HepG2 (cell line): Measurements from ENCODE around the gene NFATC2. TPM values are rescaled to one million over a fixed set of nuclear protein-coding genes. Genes with fewer than 3 reads are reported as not detected.
A peak's percentile ranks its signal among the peaks of the same experiment; 100 is the strongest.

Source experiments
- ATAC-seq: fragments of 200-7000 bp; cut with Tn5 transposase; 3 replicates; pipeline ENCODE4 v1.9.1; 2020; ENCODE audit warnings: mild to moderate bottlenecking, moderate library complexity
- BruUV-seq: library from RNA; stranded (reverse); fragments of 400-500 nt; replicated peaks from 2 replicates; lab custom pipeline; 2021; lab: Mats Ljungman, UMichigan
- CTCF ChIA-PET: fragments of 300-600 bp; formaldehyde crosslinking; extraction: SDS; loops from one replicate; lab custom pipeline; 2021; ENCODE audit warnings: low total read pairs, inconsistent platforms, low intra/inter-chr PET ratio; lab: Yijun Ruan, JAX
- POLR2A ChIA-PET: fragments of 350-600 bp; sonication (Branson Sonifier 250); formaldehyde crosslinking; loops from one replicate; lab custom pipeline; 2020; ENCODE audit warnings: antibody characterized with exemption, inconsistent platforms; lab: Yijun Ruan, JAX
- DNase-seq: peaks from one replicate; pipeline ENCODE4 v3.0.0-alpha.2; 2015; ENCODE audit warnings: low spot score
- FAIRE-seq: peaks from 3 replicates; lab custom pipeline; 2011; peaks lifted over from hg19 to GRCh38; lab: Jason Lieb, UNC
- H2AFZ ChIP-seq: one replicate; pipeline ENCODE4 v1.6.1; 2011; ENCODE audit warnings: low read length, inconsistent platforms
- H3K27ac ChIP-seq: fragments of 300-600 bp; 3 replicates; pipeline ENCODE4 v1.8.0; 2011; ENCODE audit warnings: mixed run types, mild to moderate bottlenecking, mixed read lengths, low read length, inconsistent platforms; ENCODE audit not compliant: insufficient read depth; ENCODE audit errors: extremely low read length
- H3K27me3 ChIP-seq, 2 experiments: fragments of 200-600 bp in 1 of 2; 2 replicates in 1 of 2; 3 replicates in 1 of 2; pipeline versions ENCODE4 v1.6.0 to v1.8.0; 2011; ENCODE audit warnings: low read length in 2 of 2, mild to moderate bottlenecking in 2 of 2, moderate library complexity in 2 of 2, inconsistent platforms in 1 of 2; ENCODE audit not compliant: insufficient read depth in 2 of 2, control insufficient read depth in 1 of 2
- H3K36me3 ChIP-seq, 2 experiments: fragments of 200-600 bp in 1 of 2; replicated peaks in 1 of 2; 2 replicates in 1 of 2; 3 replicates in 1 of 2; pipeline versions ENCODE4 v1.5.1 to v1.8.0; 2011; ENCODE audit warnings: low read length in 2 of 2, inconsistent platforms in 1 of 2; ENCODE audit not compliant: insufficient read depth in 2 of 2, control insufficient read depth in 1 of 2
- H3K4me1 ChIP-seq: 2 replicates; pipeline ENCODE4 v1.5.1; 2012; ENCODE audit warnings: low read length, inconsistent platforms; ENCODE audit not compliant: insufficient read depth
- H3K4me2 ChIP-seq: 2 replicates; pipeline ENCODE4 v1.6.0; 2011; ENCODE audit warnings: low read depth, low read length, inconsistent platforms
- H3K4me3 ChIP-seq, 3 experiments: fragments of 200-600 bp in 1 of 3; sonication (generic), shearing (Covaris generic) in 1 of 3; replicated peaks in 1 of 3; 2 replicates each; pipeline ENCODE4 v1.5.1; 2011 to 2016; ENCODE audit warnings: low read length in 3 of 3, inconsistent platforms in 2 of 3, low read depth in 2 of 3, mild to moderate bottlenecking in 2 of 3, control low read depth in 1 of 3, mixed read lengths in 1 of 3; ENCODE audit not compliant: insufficient read depth in 1 of 3
- H3K79me2 ChIP-seq: one replicate; pipeline ENCODE4 v1.6.1; 2011; ENCODE audit warnings: low read length, inconsistent platforms; ENCODE audit not compliant: insufficient read depth
- H3K9ac ChIP-seq: 2 replicates; pipeline ENCODE4 v1.6.0; 2011; ENCODE audit warnings: mild to moderate bottlenecking, low read depth, low read length, inconsistent platforms; ENCODE audit not compliant: insufficient read depth
- H3K9me3 ChIP-seq: 2 replicates; pipeline ENCODE4 v1.5.1; 2012; ENCODE audit warnings: mild to moderate bottlenecking, low read length
- H4K20me1 ChIP-seq: 2 replicates; pipeline ENCODE4 v1.6.0; 2011; ENCODE audit warnings: inconsistent platforms, mild to moderate bottlenecking, low read length, moderate library complexity; ENCODE audit not compliant: insufficient read depth
- DNMT3B ChIP-seq: conservative IDR thresholded peaks from 2 replicates; pipeline ENCODE4 v1.6.1; 2016; ENCODE audit warnings: missing biosample characterization, control low read depth
- ELF4 ChIP-seq: sonication (generic); formaldehyde crosslinking; IDR thresholded peaks from 2 replicates; pipeline ENCODE4 v1.5.0; 2020; ENCODE audit warnings: missing genetic modification reagents, mild to moderate bottlenecking, moderate library complexity, borderline replicate concordance
- HIC2 ChIP-seq: sonication (generic); formaldehyde crosslinking; IDR thresholded peaks from 2 replicates; pipeline ENCODE4 v1.9.0; 2022; ENCODE audit warnings: low read depth, missing genetic modification reagents
- MLX ChIP-seq: IDR thresholded peaks from 2 replicates; pipeline ENCODE4 v1.6.1; 2016
- NCOA2 ChIP-seq: sonication (generic); formaldehyde crosslinking; IDR thresholded peaks from 2 replicates; pipeline ENCODE4 v1.8.0; 2022; ENCODE audit warnings: inconsistent platforms
- NFE2 ChIP-seq: sonication (generic); formaldehyde crosslinking; IDR thresholded peaks from 2 replicates; pipeline ENCODE4 v1.4.0; 2020; ENCODE audit warnings: missing genetic modification reagents
- PBX3 ChIP-seq: sonication (generic); formaldehyde crosslinking; IDR thresholded peaks from 2 replicates; pipeline ENCODE4 v1.8.1; 2023; ENCODE audit warnings: missing genetic modification reagents, inconsistent platforms, borderline replicate concordance
- PPARG ChIP-seq: conservative IDR thresholded peaks from 2 replicates; pipeline ENCODE4 v1.6.1; 2016; ENCODE audit warnings: missing biosample characterization, missing genetic modification reagents
- SMAD3 ChIP-seq: sonication (generic); formaldehyde crosslinking; IDR thresholded peaks from 2 replicates; pipeline ENCODE4 v1.4.0; 2020; ENCODE audit warnings: missing genetic modification reagents
- SPEN ChIP-seq: sonication (generic); formaldehyde crosslinking; IDR thresholded peaks from 2 replicates; pipeline ENCODE4 v1.5.1; 2020; ENCODE audit warnings: low read depth, mild to moderate bottlenecking, missing genetic modification reagents
- TBX2 ChIP-seq: sonication (generic); formaldehyde crosslinking; IDR thresholded peaks from 2 replicates; pipeline ENCODE4 v1.5.0; 2020; ENCODE audit warnings: missing genetic modification reagents, mild to moderate bottlenecking, borderline replicate concordance
- WIZ ChIP-seq: sonication (generic); formaldehyde crosslinking; IDR thresholded peaks from 2 replicates; pipeline ENCODE4 v1.5.1; 2020; ENCODE audit warnings: mild to moderate bottlenecking, missing genetic modification reagents
- ZFP37 ChIP-seq: sonication (generic); formaldehyde crosslinking; IDR thresholded peaks from 2 replicates; pipeline ENCODE4 v1.4.0; 2020; ENCODE audit warnings: missing genetic modification reagents, borderline replicate concordance
- ZKSCAN1 ChIP-seq: fragments of 150-350 bp; IDR thresholded peaks from 2 replicates; pipeline ENCODE4 v1.6.1; 2014; ENCODE audit warnings: low read length
- ZMYM3 ChIP-seq: sonication (generic); formaldehyde crosslinking; IDR thresholded peaks from 2 replicates; pipeline ENCODE4 v1.5.1; 2020; ENCODE audit warnings: mild to moderate bottlenecking, missing genetic modification reagents
- ZNF10 ChIP-seq: sonication (generic); formaldehyde crosslinking; IDR thresholded peaks from 2 replicates; pipeline ENCODE4 v1.4.0; 2020; ENCODE audit warnings: mild to moderate bottlenecking, low read depth, missing genetic modification reagents, borderline replicate concordance
- ZNF12 ChIP-seq: sonication (generic); formaldehyde crosslinking; IDR thresholded peaks from 2 replicates; pipeline ENCODE4 v1.5.0; 2020; ENCODE audit warnings: missing genetic modification reagents
- ZNF205 ChIP-seq: IDR thresholded peaks from 2 replicates; pipeline ENCODE4 v1.6.1; 2018; ENCODE audit warnings: missing biosample characterization, missing genetic modification reagents
- ZNF33A ChIP-seq: sonication (generic); formaldehyde crosslinking; IDR thresholded peaks from 2 replicates; pipeline ENCODE4 v1.5.1; 2020; ENCODE audit warnings: missing genetic modification reagents, mild to moderate bottlenecking, moderate library complexity, borderline replicate concordance
- ZNF501 ChIP-seq: sonication (generic); formaldehyde crosslinking; IDR thresholded peaks from 2 replicates; pipeline ENCODE4 v1.5.1; 2020; ENCODE audit warnings: mild to moderate bottlenecking, moderate library complexity, missing genetic modification reagents
- ZNF543 ChIP-seq: sonication (generic); formaldehyde crosslinking; IDR thresholded peaks from 2 replicates; pipeline ENCODE4 v1.4.0; 2020; ENCODE audit warnings: mild to moderate bottlenecking, missing genetic modification reagents
- ZNF549 ChIP-seq: sonication (generic); formaldehyde crosslinking; IDR thresholded peaks from 2 replicates; pipeline ENCODE4 v1.5.0; 2020; ENCODE audit warnings: missing genetic modification reagents
- ZNF761 ChIP-seq: sonication (generic); formaldehyde crosslinking; conservative IDR thresholded peaks from 2 replicates; pipeline ENCODE4 v1.4.0; 2020; ENCODE audit warnings: mild to moderate bottlenecking, missing genetic modification reagents
- ZNF879 ChIP-seq: sonication (generic); formaldehyde crosslinking; IDR thresholded peaks from 2 replicates; pipeline ENCODE4 v1.8.1; 2023; ENCODE audit warnings: missing genetic modification reagents
- WGBS: methylation state at CpG from one replicate; pipeline ENCODE4 v1.1.6; 2017; ENCODE audit warnings: low lambda C conversion rate; 5-methylcytosine and 5-hydroxymethylcytosine counted together
- in situ Hi-C: cut with HindIII; loops from 2 replicates; pipeline ENCODE4 v1.10.0; 2017; ENCODE audit warnings: low pct_unique_long_range_greater_than_20kb; ENCODE audit not compliant: extremely low pct_ligation_motif_present
- intact Hi-C: fragments of 100-400 bp; cut with micrococcal nuclease; formaldehyde crosslinking; loops from one replicate; pipeline ENCODE4 v1.10.0; 2022; ENCODE audit not compliant: unreplicated experiment
- polyA plus RNA-seq, 8 experiments: library from polyadenylated mRNA; depleted of rRNA in 3 of 8; stranded (reverse) in 7 of 8; unstranded in 1 of 8; fragments of >200 nt; fragmentation: Illumina TruSeq in 4 of 8; extraction: Trizol in 4 of 8; gene quantifications; 2 replicates each; pipeline versions ENCODE4 v1.2.1 to v1.2.3, GENCODE V29; 2011 to 2016; ENCODE audit warnings: low read depth in 4 of 8, missing spikeins in 1 of 8, mixed read lengths in 1 of 8; ENCODE audit not compliant: insufficient read depth in 1 of 8
- total RNA-seq, 5 experiments: library from RNA; depleted of rRNA; stranded (reverse); fragments of >200 nt; fragmentation: Illumina TruSeq; extraction: Trizol; gene quantifications; 2 replicates each; pipeline ENCODE4 v1.2.3, GENCODE V29; 2016; ENCODE audit warnings: low read depth in 1 of 5

Gene NFATC2
- total and polyA plus RNA-seq, 2 of the 13 experiments (the other 11 are each of a cell fraction or from before 2014, with no cell fraction given) = 1.9 to 3.3 TPM

GRCh38 chr20:51412951-51413481 lies 129.5 kb downstream of the NFATC2 start:
- peak overlapping the region; percentile 17 for H3K27ac ChIP-seq
- CTCF ChIA-PET = no interaction called here
- TF ChIP-seq PPARG (CRISPR knock-in tag) (0 out of 2 replicates have a peak, but pooled peaks have one; percentile 18), ZNF33A (CRISPR knock-in tag) (no peak), HIC2 (CRISPR knock-in tag) (peak; percentile 97), ZNF10 (CRISPR knock-in tag) (no peak), ZNF549 (CRISPR knock-in tag) (no peak), ZNF879 (no peak), NFE2 (CRISPR knock-in tag) (no peak), ZNF543 (CRISPR knock-in tag) (0 out of 2 replicates have a peak, but pooled peaks have one; percentile 25), ELF4 (no peak), ZNF761 (peak; percentile 80; the same call in 1 of the 2 replicates), WIZ (CRISPR knock-in tag) (no peak), ZNF501 (peak; percentile 69), SMAD3 (CRISPR knock-in tag) (peak; percentile 69; the same call in 1 of the 2 replicates), ZKSCAN1 (no peak), TBX2 (peak; percentile 70), DNMT3B (no peak), MLX (peak; percentile 57), ZNF12 (CRISPR knock-in tag) (peak; percentile 71), ZFP37 (CRISPR knock-in tag) (no peak), NCOA2 (CRISPR knock-in tag) (peak; percentile 53), ZNF205 (CRISPR knock-in tag) (peak; percentile 56; the same call in 1 of the 2 replicates), ZMYM3 (CRISPR knock-in tag) (peak; percentile 78), SPEN (CRISPR knock-in tag) (no peak; the same call in 1 of the 2 replicates), PBX3 (CRISPR knock-in tag) (no peak)

More at GRCh38 chr20:51412951-51413481, 129.5 kb downstream of the NFATC2 start:
- Histone ChIP-seq H3K4me3 (peak overlapping the region in 1 of 3 experiments; percentile 8; a peak in 1 of 6 replicates), H3K27me3 (no peaks in the 10 kb centered on the region), H3K4me2 (peak overlapping the region; percentile 47), H3K36me3 (peaks cover 0 to 4% of the 10 kb centered on the region in 2 experiments; a peak in 3 of 5 replicates), H3K9me3 (no peaks in the 10 kb centered on the region), H3K79me2 (no peaks in the 10 kb centered on the region), H4K20me1 (no peaks in the 10 kb centered on the region), H2AFZ (no peak overlapping the region), H3K4me1 (peaks cover 15% of the 10 kb centered on the region), H3K9ac (no peak overlapping the region)
- POLR2A ChIA-PET = interaction anchor here (1.7 to 2.0 kb wide), 2 partner anchors 11 to 43 kb away, joined by 4 to 5 read pairs; no protein-coding TSS in a partner anchor
- intact Hi-C loops (loop anchor here (1.0 to 2.0 kb wide), 2 partner anchors 14 to 33 kb away; no protein-coding TSS in a partner anchor), in situ Hi-C loops (no loop called here)
- WGBS = 8% methylated on average over 14 of the region's 15 CpGs
- ATAC-seq (peak; percentile 94), DNase-seq (peak; percentile 82), FAIRE-seq (peak; percentile 64)
- BruUV-seq = no TSS peak
